ENCODE data around the gene HSPA12A. TPM values are rescaled to one million over a fixed set of nuclear protein-coding genes. Genes with fewer than 3 reads are reported as not detected.

Gene HSPA12A
- total and polyA plus RNA-seq, 2 of the 13 experiments (the other 11 are each of a cell fraction or from before 2014, with no cell fraction given) = 6.4 to 13.6 TPM

GRCh38 chr10:116694243-116694926 is 48.0 kb downstream of the HSPA12A start (continued):
- TF ChIP-seq ZNF639 (CRISPR knock-in tag; conservative IDR thresholded peaks at IDR 0.05) = no peak
- TF ChIP-seq ZNF878 (CRISPR knock-in tag; IDR thresholded peaks at IDR 0.05) = no peak
- TF ChIP-seq ZNF503 (CRISPR knock-in tag; IDR thresholded peaks at IDR 0.05) = no peak
- TF ChIP-seq ZBED4 (CRISPR knock-in tag; IDR thresholded peaks at IDR 0.05; ENCODE audit: borderline replicate concordance) = no peak
- TF ChIP-seq NFIB (CRISPR knock-in tag; IDR thresholded peaks at IDR 0.05; ENCODE audit: borderline replicate concordance) = no peak
- no peak for TF ChIP-seq ZFP82 (CRISPR knock-in tag; IDR thresholded peaks at IDR 0.05; ENCODE audit: borderline replicate concordance)
- peak; percentile 77; the same call in 1 of the 2 replicates for TF ChIP-seq TFDP1 (CRISPR knock-in tag; IDR thresholded peaks at IDR 0.05; ENCODE audit: borderline replicate concordance)
- TF ChIP-seq TCF12 (IDR thresholded peaks at IDR 0.05) = no peak
- no peak for TF ChIP-seq TCF12 (CRISPR knock-in tag; IDR thresholded peaks at IDR 0.05)
- peak; percentile 63; the same call in 1 of the 2 replicates for TF ChIP-seq FOXC1 (CRISPR knock-in tag; IDR thresholded peaks at IDR 0.05; ENCODE audit: borderline replicate concordance)
- TF ChIP-seq MED8 (CRISPR knock-in tag; IDR thresholded peaks at IDR 0.05; ENCODE audit: insufficient replicate concordance) = no peak
